GM18520 (cell line): ENCODE results near the gene MAPT.
"Not testable (repeated sequence)": the region's sequence is repeated elsewhere in the genome, so short reads cannot be mapped to it uniquely, and the experiment has no call there.

ENCODE experiments used
- ATAC-seq: cut with Tn5 transposase; IDR thresholded peaks from one replicate; pipeline ENCODE4 v1.9.1; 2021; ENCODE audit not compliant: unreplicated experiment

MAPT gene

GRCh38 chr17:45923511-45924268, 29.3 kb downstream of the MAPT start:
- ATAC-seq: no peak

GRCh38 chr17:45924332-45924820, 30.0 kb downstream of the MAPT start:
- no peak for ATAC-seq

GRCh38 chr17:45925311-45925710, 31.0 kb downstream of the MAPT start:
- no peak for ATAC-seq

- no peak for ATAC-seq
Observed at GRCh38 chr17:45927247-45927646, 32.9 kb downstream of the MAPT start.

DNA sequence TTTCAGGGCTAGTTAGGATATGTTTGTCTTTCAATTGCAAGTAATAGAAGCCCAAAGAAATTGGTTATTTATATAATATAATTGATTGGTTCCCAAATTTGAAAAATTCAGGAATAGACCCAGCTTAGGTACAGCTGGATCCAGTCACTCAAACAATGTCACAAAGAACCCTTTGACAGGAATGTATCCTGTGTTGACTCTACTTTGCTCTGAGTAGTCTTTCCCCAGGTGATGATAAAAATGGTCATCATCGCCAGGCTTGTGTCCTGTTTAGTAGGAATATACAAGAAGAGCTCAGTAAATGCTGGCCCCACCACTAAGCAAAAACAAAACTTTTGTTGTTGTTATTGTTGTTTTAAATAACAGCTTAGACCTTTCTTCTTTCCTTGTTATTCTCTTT, 35.0 kb downstream of the MAPT start:
- ATAC-seq: no peak

- no peak for ATAC-seq
Observed at GRCh38 chr17:45930420-45930951, 36.1 kb downstream of the MAPT start.

GRCh38 chr17:45931677-45932076, 37.3 kb downstream of the MAPT start:
- ATAC-seq: no peak

DNA sequence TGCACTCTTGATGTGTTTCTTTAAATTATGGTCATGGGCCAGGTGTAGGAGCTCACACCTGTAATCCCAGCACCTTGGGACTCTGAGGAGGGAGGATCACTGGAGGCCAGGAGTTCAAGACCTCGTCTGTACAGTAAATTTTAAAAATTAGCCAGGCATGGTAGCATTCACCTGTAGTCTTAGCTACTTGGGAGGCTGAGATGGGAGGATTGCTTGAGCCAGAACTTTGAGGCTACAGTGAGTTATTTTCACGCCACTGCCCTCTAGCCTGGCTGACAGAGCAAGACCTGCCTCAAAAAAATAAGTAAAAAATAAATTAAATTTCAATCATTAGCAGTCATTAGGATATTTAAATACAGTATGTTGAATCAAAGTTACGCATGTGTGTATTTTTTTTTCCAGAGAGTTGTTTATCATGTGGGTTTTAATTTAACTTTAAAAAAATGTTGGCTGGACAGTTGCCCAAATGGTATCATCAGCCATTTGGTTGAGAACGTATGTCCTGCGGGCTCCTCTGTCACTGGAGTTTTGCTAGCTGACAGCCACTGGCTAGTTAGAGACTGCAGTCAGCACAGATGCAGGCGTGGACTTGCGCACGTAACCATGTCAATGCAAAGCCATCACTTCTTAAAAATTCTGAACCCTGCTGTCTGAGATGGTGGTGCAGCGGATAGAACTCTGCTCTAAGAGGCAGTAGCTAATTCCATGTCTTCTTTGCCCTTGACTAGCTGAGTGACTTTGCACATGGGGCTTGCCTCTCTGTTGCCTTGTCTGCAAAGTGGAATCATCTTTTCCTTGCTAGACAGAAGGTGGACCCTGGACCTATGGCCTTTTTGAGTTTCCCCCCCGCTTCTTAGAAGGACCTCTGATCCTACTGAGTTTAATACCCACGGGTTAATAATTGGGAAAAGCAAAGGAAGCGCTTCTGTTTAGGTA, 40.0 kb downstream of the MAPT start:
- ATAC-seq: no peak

DNA sequence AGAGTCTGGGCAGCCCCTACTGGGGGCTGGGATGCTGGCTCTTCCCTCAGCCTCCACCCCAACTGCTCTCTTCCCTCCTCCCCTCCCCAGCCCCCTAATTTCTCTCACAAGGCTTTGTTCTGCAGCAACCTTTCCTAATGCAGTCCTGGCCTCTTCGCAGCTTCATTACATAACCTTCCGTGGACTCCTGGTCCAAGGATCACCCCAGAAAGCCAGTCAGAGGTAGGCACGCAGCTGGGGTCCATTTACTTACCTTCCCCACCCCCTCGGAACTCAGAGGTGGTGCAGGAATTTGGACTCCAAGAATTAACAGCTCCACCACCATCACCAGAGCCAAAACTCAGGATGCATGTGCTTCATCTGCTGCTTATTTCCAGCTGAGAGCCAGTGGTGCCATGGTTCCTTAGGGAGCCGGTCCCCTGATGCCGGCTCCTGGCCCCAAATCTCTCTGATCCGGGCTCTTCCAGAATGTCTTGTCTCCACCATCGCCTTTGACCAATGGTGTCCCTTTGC, 40.9 kb downstream of the MAPT start:
- ATAC-seq: no peak

GRCh38 chr17:45935710-45936509, 41.6 kb downstream of the MAPT start:
- no peak for ATAC-seq

DNA sequence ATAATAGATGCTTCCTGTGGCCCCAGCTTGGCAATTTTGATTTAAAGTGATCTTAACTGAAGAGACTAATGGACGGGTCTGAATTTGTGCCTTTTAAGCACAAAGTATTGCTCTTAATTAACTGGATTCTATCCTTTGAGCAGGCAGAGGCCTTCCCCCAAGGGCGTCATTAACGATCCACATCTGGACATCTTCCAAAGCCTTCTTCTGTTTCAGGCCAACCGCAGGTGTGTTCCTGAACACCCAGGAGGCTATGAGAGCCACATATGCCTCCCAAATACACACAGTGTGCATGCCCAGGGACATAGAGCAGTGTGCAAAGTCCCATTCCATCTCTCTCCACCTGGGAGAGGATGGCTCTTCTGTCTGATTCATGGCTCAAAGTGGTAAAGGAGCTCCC, 42.3 kb downstream of the MAPT start:
- no peak for ATAC-seq

GRCh38 chr17:45937186-45937585, 42.8 kb downstream of the MAPT start:
- ATAC-seq: not testable (repeated sequence)

- no peak for ATAC-seq
Observed at GRCh38 chr17:45939395-45939794, 45.0 kb downstream of the MAPT start.

DNA sequence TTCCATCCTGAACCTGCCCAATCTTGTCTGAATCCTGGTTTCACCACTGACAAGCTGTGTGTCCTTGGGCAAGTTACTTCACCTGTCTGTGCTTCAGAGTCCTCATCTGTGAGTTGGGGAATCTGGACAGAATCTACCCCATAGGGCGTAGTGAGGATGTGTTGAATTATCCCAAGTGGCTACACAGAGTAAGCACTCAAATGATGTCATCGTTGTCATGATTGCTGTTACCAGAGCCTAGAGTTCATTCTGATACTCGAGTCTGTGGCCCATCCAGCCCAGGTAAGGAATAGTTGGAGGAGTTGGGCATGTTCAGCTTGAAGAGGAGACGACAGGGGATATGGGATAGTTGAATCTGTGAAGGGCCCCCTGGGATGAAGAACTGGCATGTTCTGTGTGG, 45.9 kb downstream of the MAPT start:
- ATAC-seq: no peak

DNA sequence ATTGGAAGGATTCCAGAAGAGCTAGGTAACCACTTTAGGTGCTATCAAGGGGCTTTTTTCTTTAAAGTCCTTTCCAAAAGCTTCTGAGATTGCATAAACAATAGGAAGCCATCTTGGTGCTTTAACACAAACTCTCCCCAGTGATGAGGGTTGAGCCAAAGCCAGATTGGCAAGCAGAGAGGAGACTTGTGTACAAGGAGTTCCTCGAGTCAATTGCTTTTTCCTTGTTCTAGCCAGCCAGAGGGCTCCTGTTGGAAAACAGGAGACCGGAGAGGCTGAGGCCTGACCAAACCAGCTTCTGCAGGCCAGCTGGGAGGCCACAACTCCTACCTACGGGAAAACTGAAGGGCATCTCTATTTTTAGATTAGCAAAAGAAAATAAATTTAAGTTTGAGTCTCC, 46.5 kb downstream of the MAPT start:
- ATAC-seq: no peak

GRCh38 chr17:45941395-45941794, 47.0 kb downstream of the MAPT start:
- ATAC-seq: no peak

DNA sequence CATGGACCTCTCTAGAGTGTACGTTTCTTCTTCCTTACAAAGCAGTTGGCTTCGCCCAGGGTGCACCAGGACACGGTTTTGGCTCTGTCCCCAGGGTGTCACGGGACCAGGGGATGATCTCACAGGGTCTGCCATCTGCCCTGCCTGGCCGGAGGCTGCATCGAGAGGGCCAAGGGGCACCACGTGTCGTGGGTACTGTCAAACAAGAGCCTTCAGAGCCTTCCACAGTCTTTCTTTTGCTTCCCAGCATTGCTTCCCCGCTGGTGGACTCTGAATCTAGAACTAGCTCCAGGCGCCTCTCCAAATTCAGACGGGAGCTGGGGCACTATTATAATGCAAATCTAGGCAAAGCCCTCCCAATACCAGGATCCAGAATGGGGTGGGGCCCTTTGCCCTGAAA, 47.9 kb downstream of the MAPT start:
- no peak for ATAC-seq

DNA sequence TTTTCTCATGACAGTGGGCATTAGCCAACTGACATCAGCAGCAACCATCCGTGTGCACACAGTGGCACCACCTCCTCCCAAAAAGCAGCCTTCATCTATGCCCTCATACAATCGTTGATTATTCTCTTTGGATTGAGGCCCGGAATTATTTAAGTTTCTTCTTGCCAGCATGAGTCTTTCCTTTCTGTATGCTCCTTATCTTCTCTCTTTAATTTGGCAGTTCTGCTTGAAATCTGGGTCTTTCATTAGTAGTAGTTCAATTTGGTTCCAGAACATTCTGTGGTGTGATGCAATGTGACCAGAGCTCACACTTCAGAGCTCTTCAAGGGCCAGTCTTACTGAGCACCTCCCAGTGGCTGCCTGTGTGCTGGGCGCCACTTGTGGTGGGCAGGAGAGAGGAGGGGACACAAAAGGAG, 52.5 kb downstream of the MAPT start:
- no peak for ATAC-seq

DNA sequence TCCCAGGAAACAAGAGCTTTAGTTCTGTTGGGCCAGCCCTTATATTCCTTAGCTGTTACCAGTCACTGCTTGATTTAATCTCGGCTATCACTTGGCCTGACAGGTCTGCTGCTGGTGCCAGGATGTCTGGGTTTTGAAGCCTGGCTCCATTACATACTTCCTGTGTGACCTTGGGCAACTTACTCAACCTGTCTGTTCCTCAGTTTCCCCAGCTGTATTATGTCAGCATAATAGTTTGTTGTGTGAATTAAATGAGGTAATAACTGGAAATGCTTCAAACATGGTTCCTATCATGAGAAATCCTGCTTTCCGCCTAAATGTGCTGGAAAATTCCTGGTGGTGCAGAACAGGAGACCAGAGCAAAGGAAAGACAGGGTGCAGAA, 54.1 kb downstream of the MAPT start:
- ATAC-seq: no peak

DNA sequence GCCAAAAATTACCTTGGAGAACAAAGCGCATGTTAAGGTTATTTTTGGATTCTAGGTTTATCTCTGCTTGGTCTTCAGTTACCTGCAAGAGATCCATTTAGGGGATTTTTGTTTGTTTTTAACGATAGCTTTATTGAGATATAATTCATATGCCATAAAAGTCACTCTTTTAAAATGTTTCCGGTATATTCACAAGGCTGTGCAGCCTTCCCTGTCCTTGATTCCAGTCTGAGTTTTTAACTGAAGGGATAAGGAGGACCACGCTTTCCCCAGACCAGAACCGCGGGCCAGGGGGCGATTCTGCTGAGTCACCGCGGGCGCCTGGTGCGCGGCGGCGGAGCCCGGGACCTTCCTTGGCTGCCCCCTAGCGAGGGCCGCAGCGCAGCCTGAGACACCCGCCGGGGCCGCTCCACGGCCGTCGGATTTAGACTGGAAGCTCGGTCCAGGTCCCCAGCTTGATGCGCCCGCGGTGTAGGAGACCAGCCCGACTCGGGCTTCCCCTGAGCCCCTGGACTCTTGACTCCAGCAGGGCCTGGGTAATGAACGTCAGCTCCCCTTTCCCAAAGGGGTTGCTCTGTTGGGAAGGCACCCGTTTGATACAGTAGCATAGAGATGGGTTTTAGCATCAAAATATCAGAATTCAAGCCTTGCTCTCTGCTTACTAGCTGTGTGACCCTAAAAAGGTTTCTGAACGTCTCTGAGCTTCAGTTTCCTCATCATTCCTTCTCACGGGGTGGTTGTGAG, 54.7 kb downstream of the MAPT start:
- ATAC-seq: no peak
